ENCODE measurements around the gene SPDYE4. TPM values are rescaled to one million over a fixed set of nuclear protein-coding genes. Genes with fewer than 3 reads are reported as not detected.
A peak's percentile ranks its signal among the peaks of the same experiment; 100 is the strongest.

Gene SPDYE4
- total RNA-seq, 1 experiment from 2014 or later: not detected

GRCh38 chr17:8753976-8754440 lies 4.3 kb downstream of the SPDYE4 start:
- Histone ChIP-seq H3K79me2 (ENCODE audit: low read length) (no peaks in the 10 kb centered on the region), H3K9me3 (ENCODE audit: low read length) (no peaks in the 10 kb centered on the region), H4K20me1 (ENCODE audit: low read length) (no peaks in the 10 kb centered on the region), H3K27ac (ENCODE audit: low read length) (no peak overlapping the region), H3K4me1 (ENCODE audit: insufficient read depth, low read length) (no peaks in the 10 kb centered on the region), H3K27me3 (ENCODE audit: low read length) (peaks cover 25% of the 10 kb centered on the region), H2AFZ (ENCODE audit: low read length) (no peak overlapping the region), H3K36me3 (ENCODE audit: low read depth, low read length) (no peaks in the 10 kb centered on the region), H3K4me2 (ENCODE audit: low read length) (no peak overlapping the region), H3K9me2 (replicated peaks; ENCODE audit: low read length) (no peaks in the 10 kb centered on the region), H3K9ac (ENCODE audit: low read length) (no peak overlapping the region), H3F3A (ENCODE audit: low read length, unreplicated experiment) (no peaks in the 10 kb centered on the region), H3K4me3 (ENCODE audit: low read length) (no peak overlapping the region)
- intact Hi-C loops (cut with micrococcal nuclease): loop anchor here (1.0 kb wide), 1 partner anchor 31 kb away; no protein-coding TSS in a partner anchor
- no TSS peak for BruUV-seq (replicated peaks)
- ChIA-PET POLR2A (ENCODE audit: unreplicated experiment) (no interaction called here), CTCF (no interaction called here)
- ATAC-seq: peak; percentile 54
- TF ChIP-seq CTCF (conservative IDR thresholded peaks at IDR 0.05; ENCODE audit: low read depth, low read length) (peak; percentile 70), EZH2phosphoT487 (IDR thresholded peaks at IDR 0.05; ENCODE audit: borderline replicate concordance, low read length) (no peak)
- DNase-seq: peak; percentile 56

GRCh38 chr17:8753136-8753975 lies 5.0 kb downstream of the SPDYE4 start:
- Histone ChIP-seq H2AFZ (ENCODE audit: low read length) (no peak overlapping the region), H3K4me3 (ENCODE audit: low read length) (no peak overlapping the region), H3K9me2 (replicated peaks; ENCODE audit: low read length) (no peaks in the 10 kb centered on the region), H4K20me1 (ENCODE audit: low read length) (no peaks in the 10 kb centered on the region), H3K9me3 (ENCODE audit: low read length) (no peaks in the 10 kb centered on the region), H3K36me3 (ENCODE audit: low read depth, low read length) (no peaks in the 10 kb centered on the region), H3K27ac (ENCODE audit: low read length) (no peak overlapping the region), H3K9ac (ENCODE audit: low read length) (no peak overlapping the region), H3K27me3 (ENCODE audit: low read length) (peaks cover 18% of the 10 kb centered on the region), H3F3A (ENCODE audit: low read length, unreplicated experiment) (no peaks in the 10 kb centered on the region), H3K79me2 (ENCODE audit: low read length) (no peaks in the 10 kb centered on the region), H3K4me1 (ENCODE audit: insufficient read depth, low read length) (no peaks in the 10 kb centered on the region), H3K4me2 (ENCODE audit: low read length) (no peak overlapping the region)
- ChIA-PET CTCF (no interaction called here), POLR2A (ENCODE audit: unreplicated experiment) (no interaction called here)
- intact Hi-C loops (cut with micrococcal nuclease): no loop called here
- no TSS peak for BruUV-seq (replicated peaks)
- DNase-seq (no peak), ATAC-seq (no peak)
- TF ChIP-seq CTCF (conservative IDR thresholded peaks at IDR 0.05; ENCODE audit: low read depth, low read length) (no peak), EZH2phosphoT487 (IDR thresholded peaks at IDR 0.05; ENCODE audit: borderline replicate concordance, low read length) (no peak), EZH2 (IDR thresholded peaks at IDR 0.05; ENCODE audit: low read length, unreplicated experiment) (no peak)

GRCh38 chr17:8749616-8750015 lies 8.7 kb downstream of the SPDYE4 start:
- Histone ChIP-seq H4K20me1 (ENCODE audit: low read length) (no peaks in the 10 kb centered on the region), H3K9ac (ENCODE audit: low read length) (no peak overlapping the region), H3F3A (ENCODE audit: low read length, unreplicated experiment) (no peaks in the 10 kb centered on the region), H3K9me2 (replicated peaks; ENCODE audit: low read length) (no peaks in the 10 kb centered on the region), H3K4me3 (ENCODE audit: low read length) (no peak overlapping the region), H3K9me3 (ENCODE audit: low read length) (no peaks in the 10 kb centered on the region), H3K4me2 (ENCODE audit: low read length) (no peak overlapping the region), H3K4me1 (ENCODE audit: insufficient read depth, low read length) (no peaks in the 10 kb centered on the region), H3K27me3 (ENCODE audit: low read length) (no peaks in the 10 kb centered on the region), H3K36me3 (ENCODE audit: low read depth, low read length) (no peaks in the 10 kb centered on the region), H2AFZ (ENCODE audit: low read length) (no peak overlapping the region), H3K27ac (ENCODE audit: low read length) (no peak overlapping the region), H3K79me2 (ENCODE audit: low read length) (no peaks in the 10 kb centered on the region)
- BruUV-seq (replicated peaks): no TSS peak
- no peak for TF ChIP-seq EZH2 (IDR thresholded peaks at IDR 0.05; ENCODE audit: low read length, unreplicated experiment)
- TF ChIP-seq EZH2phosphoT487 (IDR thresholded peaks at IDR 0.05; ENCODE audit: borderline replicate concordance, low read length): no peak
- no peak for TF ChIP-seq CTCF (conservative IDR thresholded peaks at IDR 0.05; ENCODE audit: low read depth, low read length)
- CTCF ChIA-PET: no interaction called here
- intact Hi-C loops (cut with micrococcal nuclease): no loop called here
- DNase-seq: no peak
- POLR2A ChIA-PET (ENCODE audit: unreplicated experiment): no interaction called here
- ATAC-seq: no peak
